GM10847 (cell line): ENCODE measurements around the gene HERC2.

ENCODE experiments used
- POLR2A ChIP-seq: IDR thresholded peaks from 2 replicates; pipeline ENCODE4 v1.6.1; 2011; ENCODE audit not compliant: insufficient read length; ENCODE audit errors: extremely low read depth

HERC2 gene

DNA sequence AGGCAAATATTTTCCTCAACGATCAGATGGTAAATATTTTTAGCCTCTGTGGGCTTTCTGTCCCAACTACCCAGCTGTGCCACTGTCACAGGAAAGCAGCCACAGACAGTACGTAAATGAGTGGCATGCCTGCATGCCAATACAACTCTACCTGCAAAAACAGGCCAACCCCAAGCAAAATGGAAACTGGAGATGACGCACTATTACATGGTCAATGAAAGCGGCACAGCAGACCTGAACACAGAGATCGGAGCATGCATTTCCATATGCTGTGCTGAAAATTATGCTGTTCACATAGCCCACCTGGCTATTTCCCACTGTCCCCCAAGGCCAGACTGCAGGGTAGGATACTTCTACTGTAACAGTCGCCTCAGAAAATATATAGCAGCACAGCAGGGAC lies 57.8 kb downstream of the HERC2 start:
- TF ChIP-seq POLR2A: no peak

DNA sequence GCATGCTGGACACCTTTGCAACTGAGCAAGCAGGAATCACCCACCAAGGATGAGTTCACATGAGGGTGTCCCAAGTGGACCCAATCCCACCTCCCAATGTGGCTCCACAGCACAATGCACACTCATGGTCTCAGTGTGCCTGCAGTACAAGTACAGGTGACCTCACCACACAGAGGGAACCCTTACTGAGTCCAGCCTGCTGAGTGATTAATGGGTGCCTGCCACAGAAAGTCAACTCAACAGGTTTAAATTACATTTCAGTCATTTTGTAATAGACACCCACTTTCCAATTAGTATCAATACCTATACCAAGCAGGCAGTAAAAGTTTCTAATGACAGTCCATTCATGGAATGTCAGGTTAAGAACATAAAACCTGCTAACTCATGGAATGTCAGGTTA lies 59.5 kb downstream of the HERC2 start:
- no peak for TF ChIP-seq POLR2A

DNA sequence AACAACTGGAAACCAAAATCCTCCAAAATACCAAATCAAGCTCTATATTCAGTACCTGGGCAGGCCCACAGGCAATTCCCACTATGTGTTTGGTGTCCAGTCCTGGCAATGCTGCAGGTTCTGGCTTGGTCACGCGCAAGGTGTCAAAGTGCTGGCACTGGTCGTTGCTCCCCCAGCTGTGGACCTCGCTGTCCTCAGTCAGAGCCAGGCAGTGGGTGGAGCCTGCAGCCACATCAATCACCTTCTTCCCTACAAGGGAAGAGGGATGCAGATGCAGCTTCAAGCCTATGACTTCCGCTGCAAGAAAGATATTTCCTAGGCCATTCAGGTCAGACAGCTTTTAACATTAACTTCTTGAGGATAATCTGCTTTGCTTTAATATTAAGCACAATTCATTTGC lies 61.3 kb downstream of the HERC2 start:
- TF ChIP-seq POLR2A: no peak

DNA sequence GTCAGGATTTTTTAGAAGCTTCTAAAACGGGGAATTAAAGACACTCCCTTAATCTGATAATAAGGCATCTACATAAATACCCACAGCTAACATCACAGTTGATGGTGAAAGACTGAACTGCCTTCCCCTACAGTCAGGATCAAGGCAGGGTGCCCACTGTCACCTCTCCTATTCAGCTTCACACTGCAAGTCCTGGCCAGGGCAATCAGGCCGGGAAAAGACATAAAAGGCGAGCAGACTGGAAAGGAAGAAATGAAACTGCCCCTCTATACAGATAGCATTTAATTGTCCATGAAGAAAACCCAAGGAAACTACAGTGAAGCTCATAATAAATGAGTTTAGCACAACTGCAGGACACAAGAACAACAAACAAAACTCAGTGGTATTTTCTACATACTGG lies 61.7 kb downstream of the HERC2 start:
- no peak for TF ChIP-seq POLR2A

DNA sequence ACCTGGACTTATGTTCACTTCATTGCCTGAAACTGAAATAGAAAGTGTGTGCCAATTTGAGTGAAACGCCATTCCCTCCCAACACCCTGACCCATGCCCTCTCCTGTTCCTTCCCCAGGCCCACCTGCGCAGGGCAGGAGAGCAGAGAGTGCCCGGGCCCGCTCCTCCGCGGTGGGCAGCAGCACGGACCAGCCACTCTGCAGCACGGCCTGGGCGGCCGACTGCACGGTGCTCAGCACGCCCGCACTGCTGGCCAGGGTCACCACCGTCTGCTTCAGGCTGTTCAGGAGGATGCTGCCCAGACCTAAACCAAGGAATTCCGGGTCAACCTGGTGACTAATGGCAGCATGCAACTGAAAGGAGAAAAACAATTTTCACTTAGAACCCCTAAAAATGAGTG lies 66.0 kb downstream of the HERC2 start:
- no peak for TF ChIP-seq POLR2A

DNA sequence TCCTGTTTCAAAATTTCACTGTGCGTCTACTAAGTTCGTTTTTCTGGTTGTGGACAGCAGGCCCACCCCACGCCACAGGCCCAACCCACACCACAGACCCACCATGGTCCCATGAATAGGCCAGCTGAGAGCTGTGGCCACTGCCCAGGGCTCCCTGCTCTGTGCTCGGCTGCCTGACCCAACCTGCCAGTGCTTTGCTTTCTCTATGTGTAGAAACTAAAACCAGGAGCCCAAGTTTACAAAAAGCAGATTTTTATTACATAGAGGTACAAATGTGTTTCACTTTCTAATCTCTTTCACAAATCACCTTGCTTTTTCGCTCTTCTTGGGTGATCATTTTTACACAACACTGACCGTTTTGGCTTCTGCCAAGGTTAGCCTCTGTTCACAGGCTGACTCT lies 69.1 kb downstream of the HERC2 start:
- TF ChIP-seq POLR2A: no peak

DNA sequence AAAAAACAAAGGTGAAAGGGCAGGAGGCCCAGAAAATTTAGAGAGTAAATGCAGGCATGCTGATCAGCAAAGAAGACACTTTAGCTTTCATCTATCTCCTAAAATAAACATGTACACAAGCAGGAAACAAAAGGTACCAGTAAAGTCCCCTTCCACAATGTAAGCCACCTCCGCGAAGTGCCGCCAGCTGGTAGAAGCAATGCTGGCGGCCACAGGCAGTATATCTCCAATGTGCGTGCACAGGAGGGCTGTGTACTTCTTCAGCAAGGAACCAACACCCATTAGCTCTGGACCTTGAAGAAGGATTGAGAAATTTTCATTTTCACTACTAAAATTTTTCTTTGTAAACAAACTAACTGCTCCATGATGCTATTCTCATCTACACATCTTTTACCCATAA lies 75.4 kb downstream of the HERC2 start:
- TF ChIP-seq POLR2A: no peak

DNA sequence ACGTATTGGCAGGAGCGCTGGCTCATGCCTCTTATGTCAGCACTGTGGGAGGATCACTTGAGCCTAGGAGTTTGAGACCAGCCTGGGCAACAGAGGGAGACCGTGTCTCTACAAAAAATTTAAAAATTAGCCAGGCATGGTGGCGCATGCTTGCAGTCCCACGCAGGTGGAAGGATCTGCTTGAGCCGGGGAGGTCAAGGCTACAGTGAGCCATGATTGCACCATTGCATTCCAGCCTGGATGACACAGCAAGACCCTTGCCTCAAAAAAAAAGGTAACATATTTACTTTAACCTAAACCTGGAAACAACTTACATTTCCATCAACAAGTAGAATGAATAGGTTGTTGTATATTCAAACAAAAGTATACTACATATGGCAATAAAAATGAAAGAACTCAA lies 78.1 kb downstream of the HERC2 start:
- TF ChIP-seq POLR2A: no peak

DNA sequence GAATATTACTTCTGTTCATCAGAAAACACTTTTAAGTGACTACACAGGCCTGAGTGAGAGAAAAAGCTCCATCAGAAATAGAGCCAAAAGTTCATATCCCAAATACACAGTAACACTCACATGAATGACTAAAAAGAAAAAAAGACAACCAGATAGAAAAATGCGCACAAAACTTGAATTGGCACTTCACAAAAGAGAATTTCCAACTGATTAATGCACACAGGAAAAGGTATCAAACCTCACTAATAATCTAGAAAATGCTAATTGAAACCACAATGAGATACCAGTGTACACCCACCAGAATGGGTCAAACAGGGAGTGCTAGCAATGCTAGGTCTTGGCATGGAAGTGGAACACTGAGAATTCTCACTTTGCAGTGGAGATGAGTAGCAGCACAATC lies 78.6 kb downstream of the HERC2 start:
- no peak for TF ChIP-seq POLR2A

DNA sequence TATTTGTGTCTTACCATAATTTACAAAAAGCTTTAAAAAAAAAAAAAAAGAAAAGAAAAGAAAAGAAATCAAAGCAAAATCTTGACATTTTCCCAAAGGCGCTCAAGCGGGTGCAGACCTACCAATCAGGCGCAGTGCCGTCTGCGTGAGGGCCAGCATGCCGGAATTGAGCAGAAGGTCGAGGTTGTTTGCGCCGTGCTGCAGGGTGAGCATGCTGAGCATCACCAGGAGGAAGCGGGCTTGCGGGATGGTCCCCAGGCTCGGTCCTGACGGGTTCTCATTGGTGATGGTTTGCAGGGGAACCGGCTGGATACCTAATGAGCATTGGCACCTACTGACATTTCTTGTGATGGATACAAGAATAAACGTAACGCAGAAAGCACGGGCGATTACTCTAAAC lies 93.9 kb downstream of the HERC2 start:
- no peak for TF ChIP-seq POLR2A

DNA sequence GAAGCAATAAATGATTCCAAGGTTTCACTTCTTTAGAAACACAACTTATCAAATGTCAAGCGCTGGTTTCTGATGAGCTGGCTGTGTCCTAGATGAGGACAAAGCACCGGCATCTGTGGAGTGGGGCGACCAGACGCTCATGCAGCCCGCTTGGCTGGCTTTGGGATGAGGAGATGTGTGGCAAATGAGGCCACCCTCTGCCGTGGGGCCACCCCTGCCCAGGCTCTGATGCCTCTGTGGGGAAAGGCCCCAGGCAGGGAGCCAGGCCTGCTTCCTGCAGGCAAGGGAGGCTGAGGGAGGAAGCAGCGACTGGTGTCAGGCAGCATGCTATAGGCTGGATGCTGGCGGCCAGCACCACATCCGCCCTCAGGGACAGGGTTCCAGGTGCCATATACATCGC lies 102.9 kb downstream of the HERC2 start:
- TF ChIP-seq POLR2A: no peak

DNA sequence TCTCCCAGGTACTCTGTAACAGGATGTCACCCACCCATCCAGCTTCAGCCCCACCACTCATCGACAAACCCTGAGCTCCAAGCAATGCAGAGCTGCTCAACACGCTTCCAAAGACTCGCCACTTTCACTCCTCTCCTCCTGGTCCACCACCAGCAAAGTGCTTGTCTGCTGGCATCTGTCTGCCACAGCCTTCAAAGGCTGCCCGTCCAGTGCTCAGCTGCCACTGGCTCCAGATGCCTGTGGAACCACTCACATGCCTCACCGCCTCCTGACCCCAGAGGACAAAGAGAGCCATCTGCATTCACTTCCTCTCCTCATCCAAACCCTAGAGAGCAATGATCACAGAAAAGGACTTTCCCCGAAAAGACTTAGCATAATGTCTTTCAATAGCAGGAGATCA lies 113.4 kb downstream of the HERC2 start:
- TF ChIP-seq POLR2A: no peak

DNA sequence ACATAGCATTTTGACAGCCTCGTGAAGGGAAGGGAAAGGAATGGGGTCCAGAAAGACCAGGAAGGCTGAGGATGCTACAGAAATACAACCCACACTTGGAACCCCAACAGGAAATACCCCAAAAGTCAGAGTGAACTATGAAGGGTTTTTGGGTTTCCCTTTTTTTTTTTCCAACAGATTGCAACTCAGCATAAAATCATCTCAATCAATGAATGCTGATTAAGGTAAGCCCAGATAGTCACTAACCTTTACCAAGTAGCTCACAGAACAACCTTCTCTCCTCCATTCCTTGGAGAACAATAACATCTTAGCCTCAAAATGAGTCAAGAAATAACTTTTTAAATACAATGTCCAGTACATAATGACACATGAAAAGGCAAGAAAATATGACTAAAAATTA lies 129.2 kb downstream of the HERC2 start:
- no peak for TF ChIP-seq POLR2A

DNA sequence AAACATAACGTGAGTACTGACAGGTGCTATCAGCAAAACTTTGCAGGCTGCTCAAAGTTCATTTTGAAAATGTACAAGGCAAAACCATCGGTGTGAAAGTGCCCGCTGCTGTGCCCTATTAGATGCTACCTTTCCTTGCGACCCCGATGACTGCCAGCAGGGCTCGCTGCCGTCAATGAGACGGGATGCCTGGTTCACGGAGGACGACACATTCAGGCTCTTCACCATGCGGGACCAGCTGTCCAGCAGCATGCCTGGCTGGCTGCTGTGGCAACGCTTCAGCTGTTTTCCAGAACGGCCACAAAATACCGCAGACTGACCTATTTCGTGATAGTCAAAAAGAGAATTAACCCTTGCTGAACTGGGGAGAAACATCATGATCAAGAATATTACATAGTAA lies 130.1 kb downstream of the HERC2 start:
- no peak for TF ChIP-seq POLR2A

DNA sequence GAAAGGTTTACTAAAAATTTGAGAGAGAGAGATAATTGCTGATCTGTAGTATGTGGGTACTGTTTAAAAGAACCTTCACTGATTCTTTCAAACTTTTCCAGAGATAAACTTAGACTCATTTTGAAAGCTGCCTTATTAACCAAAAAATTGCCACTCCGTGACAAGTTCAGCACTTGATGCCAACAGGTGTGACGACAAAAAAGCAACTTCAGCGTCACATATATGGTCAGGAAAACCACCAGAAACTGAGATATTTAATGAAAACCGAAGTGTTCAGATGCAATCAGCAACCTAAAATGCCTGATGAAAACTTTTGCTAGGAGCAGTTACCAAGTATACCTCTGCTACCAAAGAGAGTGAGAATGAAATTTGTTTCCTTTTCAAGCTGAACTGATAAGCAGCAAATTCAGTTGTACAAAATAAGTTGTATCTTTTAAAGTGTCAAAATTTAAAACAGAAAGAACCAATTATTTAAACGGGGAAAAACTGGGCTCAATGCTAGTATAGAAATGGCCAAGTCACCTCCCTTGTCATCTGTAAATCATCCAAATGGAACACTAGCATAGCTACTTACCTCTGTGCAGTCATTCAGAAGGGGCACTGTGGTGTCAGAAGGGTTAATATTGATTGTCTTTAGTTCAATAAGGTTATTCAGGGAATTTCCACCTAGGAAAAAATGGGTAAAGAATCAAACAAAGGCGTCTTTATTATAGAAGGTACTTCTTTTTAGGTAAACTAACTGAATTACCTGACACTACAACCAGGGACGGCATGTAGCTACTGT lies 131.4 kb downstream of the HERC2 start:
- TF ChIP-seq POLR2A: no peak

DNA sequence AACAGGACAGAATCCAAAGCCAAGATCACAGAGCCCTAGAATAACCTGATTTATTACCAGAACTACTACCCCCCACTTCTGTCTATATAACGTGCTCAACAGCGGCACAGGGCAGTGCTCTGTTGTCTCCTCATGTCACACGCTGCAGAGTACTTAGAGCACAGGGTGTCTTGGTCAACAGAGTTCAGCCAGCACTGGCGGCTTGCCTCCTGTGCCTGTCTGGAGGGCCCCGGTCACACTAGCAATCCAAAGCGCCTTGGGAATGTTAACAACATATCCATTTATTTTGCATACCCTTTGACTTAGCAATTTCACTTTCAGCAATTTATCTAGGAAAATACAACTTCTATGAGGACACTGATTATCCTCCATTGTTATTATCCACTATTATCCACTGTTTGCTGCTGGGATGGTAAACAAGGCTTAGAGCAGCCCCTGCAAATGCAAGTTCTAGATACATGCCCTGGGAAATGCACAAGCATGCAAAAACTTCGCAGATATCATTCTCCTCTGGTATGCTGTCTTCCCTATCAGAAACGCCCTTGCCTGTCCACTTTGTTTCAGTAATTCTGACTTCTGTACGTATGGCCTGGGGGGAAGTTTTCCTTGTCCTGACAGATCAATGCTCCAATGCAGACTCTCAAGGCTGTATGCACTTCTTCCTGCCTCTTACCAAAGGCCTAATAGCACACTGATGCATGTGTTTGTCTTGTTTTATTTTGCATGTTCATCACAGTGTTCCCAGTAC lies 136.7 kb downstream of the HERC2 start:
- no peak for TF ChIP-seq POLR2A

DNA sequence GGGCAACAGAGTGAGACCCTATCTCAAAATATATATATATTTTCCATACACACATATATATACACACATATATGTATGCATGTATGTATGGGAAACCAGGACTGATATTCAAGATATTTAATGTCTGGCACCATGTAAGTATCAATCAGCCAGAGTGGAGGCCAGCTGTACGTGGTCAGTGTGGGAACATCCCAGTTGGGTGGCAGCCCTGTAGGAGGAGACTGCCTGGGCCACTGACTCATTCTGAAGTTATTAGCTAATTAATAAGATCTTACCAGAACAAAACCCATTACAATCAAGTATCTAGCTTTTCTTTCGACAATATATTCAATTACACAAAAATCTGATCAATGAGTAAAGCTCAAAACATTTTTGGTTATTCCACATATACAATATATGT lies 137.8 kb downstream of the HERC2 start:
- no peak for TF ChIP-seq POLR2A
